Measurements from ENCODE around the gene MYOZ2.

- no peak for TF ChIP-seq CTCF (IDR thresholded peaks at IDR 0.05)
- no peak for TF ChIP-seq POLR2A (IDR thresholded peaks at IDR 0.05)
These were observed 914 bp downstream of the MYOZ2 start for GRCh38 chr4:119136546-119136945.
